Calu3 (cell line): ENCODE measurements around the gene PAK6. TPM values are rescaled to one million over a fixed set of nuclear protein-coding genes. Genes with fewer than 3 reads are reported as not detected.

Experiments used
- BruUV-seq: library from RNA; stranded (reverse); fragments of 400-500 nt; replicated peaks from 2 replicates; lab custom pipeline; 2021; lab: Mats Ljungman, UMichigan
- CTCF ChIA-PET: fragments of 300-600 bp; sonication (Branson Sonifier 250); formaldehyde crosslinking; loops from one replicate; lab custom pipeline; 2022; ENCODE audit warnings: antibody characterized with exemption; lab: Charles Lee
- DNase-seq: peaks from one replicate; pipeline ENCODE4 v3.0.0; 2022
- H3K27ac Mint-ChIP-seq: one replicate; pipeline ENCODE4 v1.8.0; 2022; ENCODE audit warnings: mixed read lengths; ENCODE audit not compliant: unreplicated experiment
- H3K27me3 Mint-ChIP-seq: one replicate; pipeline ENCODE4 v1.8.0; 2022; ENCODE audit warnings: mixed read lengths; ENCODE audit not compliant: unreplicated experiment
- H3K36me3 Mint-ChIP-seq: one replicate; pipeline ENCODE4 v1.8.0; 2022; ENCODE audit warnings: mild to moderate bottlenecking, moderate library complexity, mixed read lengths; ENCODE audit not compliant: insufficient read depth, unreplicated experiment
- H3K4me1 Mint-ChIP-seq: one replicate; pipeline ENCODE4 v1.8.0; 2022; ENCODE audit warnings: mild to moderate bottlenecking, low read depth, mixed read lengths; ENCODE audit not compliant: unreplicated experiment
- H3K4me3 Mint-ChIP-seq: one replicate; pipeline ENCODE4 v1.8.0; 2022; ENCODE audit warnings: mild to moderate bottlenecking, low read depth, moderate library complexity, mixed read lengths; ENCODE audit not compliant: unreplicated experiment
- H3K9me3 Mint-ChIP-seq: one replicate; pipeline ENCODE4 v1.8.0; 2022; ENCODE audit warnings: low read depth, mixed read lengths; ENCODE audit not compliant: unreplicated experiment
- CTCF ChIP-seq: fragments of 200-600 bp; IDR thresholded peaks from one replicate; pipeline ENCODE4 v1.8.0; 2022; ENCODE audit warnings: antibody characterized with exemption; ENCODE audit not compliant: unreplicated experiment
- intact Hi-C: fragments of 100-400 bp; cut with micrococcal nuclease; formaldehyde crosslinking; loops from one replicate; pipeline ENCODE4 v1.10.0; 2022; ENCODE audit not compliant: unreplicated experiment
- total RNA-seq: library from RNA; stranded (reverse); gene quantifications from 2 replicates; pipeline ENCODE4 v1.2.3, GENCODE V29; 2022

PAK6 gene
- total RNA-seq, 1 experiment from 2014 or later: 7.1 TPM

- DNase-seq: no peak
- no peaks in the 10 kb centered on the region for H3K27me3 Mint-ChIP-seq
- no TSS peak for BruUV-seq
- H3K36me3 Mint-ChIP-seq: peaks cover 4% of the 10 kb centered on the region
- intact Hi-C loops: no loop called here
- H3K4me3 Mint-ChIP-seq: no peak overlapping the region
- CTCF ChIA-PET: interaction anchor here (0.9 kb wide), 1 partner anchor 10 kb away, joined by 3 read pairs; no protein-coding TSS in a partner anchor
- no peak for TF ChIP-seq CTCF
- H3K9me3 Mint-ChIP-seq: no peaks in the 10 kb centered on the region
- no peaks in the 10 kb centered on the region for H3K4me1 Mint-ChIP-seq
- no peak overlapping the region for H3K27ac Mint-ChIP-seq
Measured at GRCh38 chr15:40255033-40255432, 16.2 kb downstream of the PAK6 start.

GRCh38 chr15:40256638-40257235 lies 17.9 kb downstream of the PAK6 start:
- intact Hi-C loops: no loop called here
- Mint-ChIP-seq H3K27ac (no peak overlapping the region), H3K4me3 (no peak overlapping the region), H3K27me3 (no peaks in the 10 kb centered on the region), H3K9me3 (no peaks in the 10 kb centered on the region), H3K36me3 (peaks cover 4% of the 10 kb centered on the region), H3K4me1 (no peaks in the 10 kb centered on the region)
- CTCF ChIA-PET: interaction anchor here (0.6 kb wide), 1 partner anchor 29 kb away, joined by 3 read pairs; no protein-coding TSS in a partner anchor
- DNase-seq: no peak
- BruUV-seq: no TSS peak
- no peak for TF ChIP-seq CTCF

- intact Hi-C loops: no loop called here
- CTCF ChIA-PET: no interaction called here
- TF ChIP-seq CTCF: no peak
- no peaks in the 10 kb centered on the region for H3K9me3 Mint-ChIP-seq
- no peak for DNase-seq
- no TSS peak for BruUV-seq
- H3K36me3 Mint-ChIP-seq: peaks cover 3% of the 10 kb centered on the region
- H3K27ac Mint-ChIP-seq: no peak overlapping the region
- H3K27me3 Mint-ChIP-seq: no peaks in the 10 kb centered on the region
- no peaks in the 10 kb centered on the region for H3K4me1 Mint-ChIP-seq
- no peak overlapping the region for H3K4me3 Mint-ChIP-seq
Measured at GRCh38 chr15:40257656-40258450, 19.0 kb downstream of the PAK6 start.

GRCh38 chr15:40258544-40258943 lies 19.7 kb downstream of the PAK6 start:
- no peaks in the 10 kb centered on the region for H3K27me3 Mint-ChIP-seq
- no peaks in the 10 kb centered on the region for H3K4me1 Mint-ChIP-seq
- no peak for DNase-seq
- TF ChIP-seq CTCF: no peak
- CTCF ChIA-PET: no interaction called here
- no peak overlapping the region for H3K4me3 Mint-ChIP-seq
- BruUV-seq: no TSS peak
- intact Hi-C loops: no loop called here
- no peaks in the 10 kb centered on the region for H3K9me3 Mint-ChIP-seq
- H3K36me3 Mint-ChIP-seq: no peaks in the 10 kb centered on the region
- H3K27ac Mint-ChIP-seq: no peak overlapping the region
